ENCODE results near the gene OR51A4.

Gene OR51A4

DNA sequence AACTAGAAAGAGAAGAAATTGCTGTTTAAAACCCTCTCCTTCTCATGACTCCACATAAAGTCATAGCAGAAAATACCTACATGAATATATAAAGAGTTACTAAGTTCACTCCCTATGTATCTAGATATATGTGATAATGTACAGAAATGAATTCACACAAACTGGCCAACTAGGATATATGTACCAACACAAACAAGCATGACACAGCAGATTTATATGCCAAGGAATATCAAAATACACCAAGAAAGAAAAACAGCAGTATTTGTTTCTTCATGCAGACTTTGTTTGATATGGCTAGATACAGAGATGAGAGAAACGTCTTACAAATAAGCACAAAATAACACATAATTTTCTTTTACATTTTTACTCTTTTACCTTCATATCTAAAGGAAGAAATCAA, 25.1 kb downstream of the OR51A4 start:
- no peak overlapping the region for H3K27ac ChIP-seq
- TF ChIP-seq ZFX (IDR thresholded peaks at IDR 0.05): no peak
- TF ChIP-seq, protein P1, sequence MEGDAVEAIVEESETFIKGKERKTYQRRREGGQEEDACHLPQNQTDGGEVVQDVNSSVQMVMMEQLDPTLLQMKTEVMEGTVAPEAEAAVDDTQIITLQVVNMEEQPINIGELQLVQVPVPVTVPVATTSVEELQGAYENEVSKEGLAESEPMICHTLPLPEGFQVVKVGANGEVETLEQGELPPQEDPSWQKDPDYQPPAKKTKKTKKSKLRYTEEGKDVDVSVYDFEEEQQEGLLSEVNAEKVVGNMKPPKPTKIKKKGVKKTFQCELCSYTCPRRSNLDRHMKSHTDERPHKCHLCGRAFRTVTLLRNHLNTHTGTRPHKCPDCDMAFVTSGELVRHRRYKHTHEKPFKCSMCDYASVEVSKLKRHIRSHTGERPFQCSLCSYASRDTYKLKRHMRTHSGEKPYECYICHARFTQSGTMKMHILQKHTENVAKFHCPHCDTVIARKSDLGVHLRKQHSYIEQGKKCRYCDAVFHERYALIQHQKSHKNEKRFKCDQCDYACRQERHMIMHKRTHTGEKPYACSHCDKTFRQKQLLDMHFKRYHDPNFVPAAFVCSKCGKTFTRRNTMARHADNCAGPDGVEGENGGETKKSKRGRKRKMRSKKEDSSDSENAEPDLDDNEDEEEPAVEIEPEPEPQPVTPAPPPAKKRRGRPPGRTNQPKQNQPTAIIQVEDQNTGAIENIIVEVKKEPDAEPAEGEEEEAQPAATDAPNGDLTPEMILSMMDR (conservative IDR thresholded peaks at IDR 0.05): no peak

- H3K27ac ChIP-seq: no peak overlapping the region
- TF ChIP-seq, protein P1 (conservative IDR thresholded peaks at IDR 0.05): no peak
- no peak for TF ChIP-seq ZFX (IDR thresholded peaks at IDR 0.05)
These were observed 25.6 kb downstream of the OR51A4 start for GRCh38 chr11:4921796-4922195.

GRCh38 chr11:4919250-4919649, 28.2 kb downstream of the OR51A4 start, which contains the start of gene OR51G2:
OR51G2 (minus strand) TSS chr11:4919350; CDS start chr11:4915663, 3,687 bp downstream.
- no peak for TF ChIP-seq ZFX (IDR thresholded peaks at IDR 0.05)
- TF ChIP-seq, protein P1 (conservative IDR thresholded peaks at IDR 0.05): no peak
- no peak within 1 kb of the TSS for H3K27ac ChIP-seq

- TF ChIP-seq ZFX (IDR thresholded peaks at IDR 0.05): no peak
- TF ChIP-seq, protein P1 (conservative IDR thresholded peaks at IDR 0.05): no peak
- no peak overlapping the region for H3K27ac ChIP-seq
These were observed 30.8 kb downstream of the OR51A4 start for GRCh38 chr11:4916581-4916980.

- TF ChIP-seq, protein P1 (conservative IDR thresholded peaks at IDR 0.05): no peak
- no peak for TF ChIP-seq ZFX (IDR thresholded peaks at IDR 0.05)
- H3K27ac ChIP-seq: no peak within 1 kb of the TSS
These were observed 43.9 kb downstream of the OR51A4 start, which contains the start of gene OR51A7 for GRCh38 chr11:4903484-4903883. OR51A7 (plus strand) TSS chr11:4903783; CDS start chr11:4907370, 3,587 bp downstream.

Measured in C4-2B (cell line).